Measurements from ENCODE around the gene LIN7B. TPM values are rescaled to one million over a fixed set of nuclear protein-coding genes. Genes with fewer than 3 reads are reported as not detected.

Gene LIN7B
- total RNA-seq, result 5.1 and 13.0 TPM in 2 replicates

GRCh38 chr19:49113762-49114629 is at the start of gene LIN7B:
Gene LIN7B (plus strand): TSS chr19:49114370. CDS start chr19:49114405, 35 bp downstream.

GRCh38 chr19:49064768-49065611 is 49.2 kb upstream of the LIN7B start, which contains the start of gene NTF4:
Gene NTF4 (minus strand): TSS chr19:49064818. CDS start chr19:49061997, 2,821 bp downstream.

DNA sequence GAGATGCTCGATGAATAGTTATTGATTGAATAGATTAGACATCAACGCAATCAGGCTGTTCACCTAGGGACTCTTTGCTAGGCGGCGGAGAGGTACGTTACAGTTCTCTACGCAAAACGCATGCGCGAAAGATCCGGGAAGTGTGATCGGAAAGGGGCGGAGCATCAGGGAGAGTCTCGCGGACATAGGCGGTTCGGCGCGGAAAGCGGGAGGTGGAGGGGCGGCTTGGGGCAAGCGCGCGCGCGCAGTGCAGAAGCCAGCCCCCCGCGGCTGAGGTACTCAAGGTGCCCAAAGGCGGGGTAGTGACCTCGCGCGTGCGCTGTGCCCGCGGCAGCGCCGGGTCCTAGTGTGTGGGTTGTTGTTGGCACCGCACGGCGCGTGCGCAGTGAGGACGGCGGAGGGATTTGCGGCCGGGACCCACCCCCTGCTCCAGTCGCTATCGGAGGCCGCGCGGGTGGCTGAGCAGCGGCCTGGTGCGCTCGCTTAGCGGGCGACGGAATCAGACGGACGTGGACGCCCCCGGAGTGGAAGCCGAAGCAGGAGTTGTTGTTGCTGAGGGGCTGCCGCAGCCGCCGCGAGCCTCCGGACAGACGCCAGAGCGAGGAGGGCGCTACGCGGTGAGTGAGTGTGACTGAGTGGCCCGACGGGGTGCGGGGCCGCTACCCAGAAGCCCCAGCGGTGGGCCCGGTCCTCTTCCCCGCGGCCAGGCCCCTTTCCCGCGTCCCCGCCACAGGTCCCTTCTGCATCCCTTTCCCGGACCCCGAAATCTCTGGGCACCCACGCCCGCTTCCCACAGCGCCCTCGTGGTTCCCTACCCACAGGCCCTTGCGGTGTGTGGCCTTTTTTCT is 28.9 kb upstream of the LIN7B start, which contains the start of gene SNRNP70:
Gene SNRNP70 (plus strand): TSS at position 432 of the 848 bp plus-strand sequence. CDS start 964 bp downstream, outside the sequence.

DNA sequence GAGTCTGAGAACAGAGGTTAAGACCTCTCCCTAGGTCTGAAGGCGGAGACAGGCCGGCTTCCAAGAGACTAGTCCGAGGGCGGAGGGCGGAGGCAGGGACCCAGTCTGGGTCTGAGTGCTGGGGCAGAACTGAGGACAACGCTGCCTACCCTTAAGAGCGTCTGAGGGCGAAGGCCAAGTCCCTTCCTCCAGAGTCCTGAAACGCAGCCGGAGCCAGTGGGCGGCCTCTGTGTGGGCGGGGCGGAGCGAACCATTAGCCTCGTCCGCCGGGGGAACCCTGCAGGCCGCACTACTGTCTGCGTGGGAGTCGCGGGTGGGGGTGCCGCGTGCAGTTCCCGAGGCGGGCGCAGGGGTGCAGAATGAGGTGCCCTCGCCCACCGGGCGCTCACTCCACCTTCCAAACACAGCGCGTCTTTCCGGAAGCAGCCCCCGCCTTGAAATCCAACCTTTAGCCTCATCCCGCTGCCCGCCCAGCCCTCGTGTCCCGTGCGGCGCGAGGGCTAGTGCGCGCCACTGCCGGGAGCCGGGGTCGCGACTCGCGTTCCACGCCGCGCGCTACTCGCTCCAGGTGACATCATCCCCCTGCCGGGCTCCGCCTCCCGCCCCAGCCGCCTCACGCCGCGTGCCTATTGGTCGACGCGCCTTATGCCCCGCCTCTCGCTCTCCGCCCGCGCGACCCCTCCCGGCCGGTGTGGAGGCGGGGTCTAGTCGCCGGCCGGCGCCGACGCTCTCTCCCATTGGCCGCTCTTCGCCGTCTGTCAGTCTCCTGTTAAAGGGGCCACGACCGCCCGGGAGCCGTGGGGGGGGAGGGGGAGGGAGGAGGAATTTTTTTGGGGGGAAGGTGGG is 4.6 kb downstream of the LIN7B start, which contains the start of gene C19orf73:
Gene C19orf73 (minus strand): TSS at position 579 of the 846 bp plus-strand sequence. CDS start 121 bp downstream, at position 458.

DNA sequence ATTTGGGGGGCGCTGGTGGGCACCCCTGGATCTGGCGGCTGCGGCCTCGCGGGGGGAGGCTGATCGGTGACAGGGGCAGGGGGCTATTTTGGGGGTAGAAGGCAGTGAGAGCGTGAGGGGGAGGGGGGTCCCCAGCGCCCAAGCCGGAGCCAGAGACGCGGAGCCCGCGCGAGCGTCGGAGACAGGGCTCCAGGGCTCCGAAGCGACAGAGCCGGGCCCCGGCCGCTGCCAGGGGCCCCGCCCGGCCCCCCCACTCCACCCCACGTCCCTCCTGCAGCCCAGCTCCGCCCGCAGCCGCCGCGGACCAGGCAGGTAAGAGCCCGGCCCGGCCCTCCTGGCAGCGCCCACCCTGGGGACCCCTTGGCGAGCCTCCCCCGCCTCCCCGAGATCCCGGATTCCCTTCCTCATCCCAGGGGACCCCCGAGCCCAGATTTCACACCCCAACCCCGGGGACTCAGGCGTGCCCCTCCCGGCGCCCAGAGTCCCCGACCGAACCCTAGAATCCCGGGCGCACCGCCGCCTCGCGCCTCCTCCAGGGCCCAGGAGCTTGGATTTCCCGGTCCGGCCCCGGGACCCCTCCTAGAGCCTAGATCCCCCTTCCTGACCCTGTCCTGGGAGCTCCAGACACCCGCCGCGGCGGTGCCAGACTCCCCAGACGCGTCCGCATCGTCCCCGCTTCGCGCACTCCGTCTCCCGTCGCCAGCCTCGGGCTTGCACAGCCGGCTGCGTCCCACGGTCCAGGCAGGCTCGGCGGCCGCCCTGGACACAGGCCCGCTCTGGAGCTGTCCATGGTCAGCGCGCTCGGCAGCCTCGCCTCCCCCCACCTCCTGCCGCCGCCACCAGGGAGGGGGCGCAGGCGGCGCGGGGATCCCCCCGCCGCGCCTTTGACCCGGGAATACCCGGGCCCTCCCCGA is 5.5 kb downstream of the LIN7B start, which contains the start of gene PPFIA3:
Gene PPFIA3 (plus strand): TSS at position 134 of the 914 bp plus-strand sequence. CDS start 8,330 bp downstream, outside the sequence.

DNA sequence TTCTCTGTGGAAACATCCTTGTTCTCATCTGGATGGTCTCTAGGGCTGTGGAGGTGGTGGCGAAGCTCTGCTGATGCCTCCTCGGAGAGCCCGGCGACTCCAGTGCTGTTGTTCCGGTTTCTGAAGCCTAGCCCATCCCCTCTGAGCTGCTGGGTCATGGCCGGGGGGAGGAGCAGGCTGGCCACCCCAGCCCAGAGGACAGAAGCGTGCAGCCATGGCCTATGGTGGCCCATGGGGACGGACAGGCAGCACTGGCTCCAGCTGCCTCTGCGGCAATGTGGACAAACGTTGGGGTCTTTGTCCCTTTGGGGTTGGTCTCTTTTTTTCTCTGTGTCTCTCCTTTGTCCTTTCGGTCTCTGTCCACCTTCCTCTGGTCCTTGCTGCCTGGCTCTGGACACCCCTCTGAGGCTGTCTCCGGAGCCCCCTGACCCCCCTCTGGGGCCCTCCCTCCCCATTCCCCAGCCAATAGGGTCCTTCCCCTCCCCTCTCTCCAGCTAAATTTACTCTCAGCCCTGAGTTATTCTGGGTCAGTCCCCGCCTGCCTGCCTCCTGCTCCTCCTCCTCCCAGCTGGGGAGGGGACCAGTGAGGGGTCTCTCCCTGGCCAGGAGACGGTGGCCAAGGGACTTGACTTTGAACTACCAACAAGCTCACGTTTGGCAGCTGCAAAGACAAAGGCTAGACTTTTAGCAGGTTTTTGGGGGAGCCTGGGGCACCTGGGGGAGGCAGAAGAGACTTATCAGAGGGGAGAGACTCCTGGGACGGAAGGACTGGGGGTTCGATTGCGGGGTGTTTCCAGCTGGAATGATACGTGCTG is 41.0 kb downstream of the LIN7B start, which contains the start of gene HRC:
Gene HRC (minus strand): TSS at position 392 of the 815 bp plus-strand sequence. CDS start 159 bp downstream, at position 233.

DNA sequence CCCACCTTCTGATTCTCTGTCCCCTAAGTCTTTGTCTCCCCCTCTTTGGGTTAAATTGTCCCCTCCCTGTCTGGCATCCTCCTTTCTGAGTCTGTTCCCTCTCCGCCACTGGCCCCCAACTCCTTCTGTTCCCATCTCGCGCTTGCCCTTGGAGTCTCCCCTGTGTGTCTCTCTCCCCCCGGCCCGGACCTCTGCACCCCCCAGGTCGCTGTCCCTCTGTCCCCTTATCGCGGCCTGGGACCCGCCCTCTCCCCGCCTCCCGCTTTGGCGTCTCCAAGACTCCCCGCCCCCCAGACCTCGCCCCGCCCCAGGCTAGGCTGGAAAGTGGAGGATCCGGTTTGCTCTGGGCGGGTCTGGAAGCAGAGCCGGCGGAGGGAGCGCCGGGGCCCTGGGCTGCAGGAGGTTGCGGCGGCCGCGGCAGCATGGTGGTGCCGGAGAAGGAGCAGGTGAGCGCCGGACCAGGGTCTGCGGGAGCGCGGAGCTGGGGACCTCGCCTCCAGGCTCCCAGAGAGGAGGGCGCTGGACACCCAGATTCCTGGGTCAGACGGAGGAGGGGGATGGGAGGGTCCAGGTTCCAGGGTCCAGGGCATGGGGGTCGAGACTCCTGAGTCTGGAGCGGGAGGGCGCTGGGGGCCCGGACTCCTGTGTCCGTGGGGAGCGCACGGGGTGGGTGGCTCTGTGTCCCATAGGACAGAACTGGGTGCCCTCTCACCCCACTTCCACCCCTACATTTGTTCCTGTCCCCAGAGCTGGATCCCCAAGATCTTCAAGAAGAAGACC is 43.5 kb downstream of the LIN7B start, which contains the start of gene TRPM4:
Gene TRPM4 (plus strand): TSS at position 348 of the 780 bp plus-strand sequence. CDS start 75 bp downstream, at position 423.

Small RNAs within 50 kb of the gene (small RNA-seq; reads per million reads assigned to genes)
- gene RN7SL708P, result not detected

Other genes starting within 250 kb of the LIN7B start
- gene PLEKHA4, start 245.8 kb upstream of the LIN7B start, total RNA-seq, result 1.2 and 3.9 TPM in 2 replicates
- 28.7 and 75.8 TPM in 2 replicates for gene PPP1R15A, start 241.9 kb upstream of the LIN7B start, total RNA-seq
- gene TULP2, start 215.6 kb upstream of the LIN7B start, total RNA-seq, result 0.22 and 0.79 TPM in 2 replicates
- 169 and 326 TPM in 2 replicates for gene NUCB1, start 214.1 kb upstream of the LIN7B start, total RNA-seq
- 1.2 TPM in 1 of 2 replicates, not detected in the other for gene DHDH, start 180.7 kb upstream of the LIN7B start, total RNA-seq
- 41.6 and 99.3 TPM in 2 replicates for gene BAX, start 159.5 kb upstream of the LIN7B start, total RNA-seq
- 1,769 and 2,040 TPM in 2 replicates for gene FTL, start 149.1 kb upstream of the LIN7B start, total RNA-seq
- gene GYS1, start 121.1 kb upstream of the LIN7B start, total RNA-seq, result 66.0 and 128 TPM in 2 replicates
- gene RUVBL2, start 120.5 kb upstream of the LIN7B start, total RNA-seq, result 108 and 286 TPM in 2 replicates
- not detected in 2 replicates for gene LHB, start 97.3 kb upstream of the LIN7B start, total RNA-seq
- gene CGB3, start 90.0 kb upstream of the LIN7B start, total RNA-seq, result not detected in 2 replicates
- gene CGB2, start 82.5 kb upstream of the LIN7B start, total RNA-seq, result not detected in 2 replicates
- not detected in 2 replicates for gene CGB1, start 77.5 kb upstream of the LIN7B start, total RNA-seq
- gene CGB5, start 70.5 kb upstream of the LIN7B start, total RNA-seq, result 0.39 TPM in 1 of 2 replicates, not detected in the other
- 0.39 and 2.3 TPM in 2 replicates for gene CGB8, start 65.3 kb upstream of the LIN7B start, total RNA-seq
- 2.2 and 4.7 TPM in 2 replicates for gene CGB7, start 56.6 kb upstream of the LIN7B start, total RNA-seq
- 6.7 and 20.8 TPM in 2 replicates for gene NTF4, start 49.6 kb upstream of the LIN7B start, total RNA-seq
- gene KCNA7, start 41.7 kb upstream of the LIN7B start, total RNA-seq, result under 0.01 TPM in 1 of 2 replicates, not detected in the other
- 147 and 205 TPM in 2 replicates for gene SNRNP70, start 28.9 kb upstream of the LIN7B start, total RNA-seq
- gene C19orf73, start 4.8 kb downstream of the LIN7B start, total RNA-seq, result 1.2 and 1.3 TPM in 2 replicates
- gene PPFIA3, start 5.2 kb downstream of the LIN7B start, total RNA-seq, result 8.1 and 10.2 TPM in 2 replicates
- 0.11 and 0.39 TPM in 2 replicates for gene HRC, start 41.0 kb downstream of the LIN7B start, total RNA-seq
- gene TRPM4, start 43.4 kb downstream of the LIN7B start, total RNA-seq, result 35.0 and 36.5 TPM in 2 replicates
- gene SLC6A16, start 210.8 kb downstream of the LIN7B start, total RNA-seq, result under 0.01 TPM in 1 of 2 replicates, not detected in the other
- gene CD37, start 221.0 kb downstream of the LIN7B start, total RNA-seq, result not detected in 2 replicates
- 5.1 and 18.8 TPM in 2 replicates for gene TEAD2, start 248.0 kb downstream of the LIN7B start, total RNA-seq
- 0.39 TPM in 1 of 2 replicates, not detected in the other for gene DKKL1, start 249.5 kb downstream of the LIN7B start, total RNA-seq

Measured in placental epithelial cell (primary cell).